Psoas muscle (tissue), 8 donors: ENCODE results near the gene QKI. TPM values are rescaled to one million over a fixed set of nuclear protein-coding genes. Genes with fewer than 3 reads are reported as not detected.

Experiments
- ATAC-seq, 4 donors: fragments of 200-7000 bp; cut with Tn5 transposase; one replicate each; pipeline ENCODE4 v1.9.1; 2020; ENCODE audit warnings: moderate library complexity in 3 of 4, mild to moderate bottlenecking in 2 of 4
- DNase-seq, 2 donors: peaks; one replicate each; pipeline ENCODE4 v3.0.0-alpha.2; 2020
- H3K27ac ChIP-seq: fragments of 200-600 bp; one replicate; pipeline ENCODE4 v1.8.0; 2022
- H3K27me3 ChIP-seq, 3 donors: fragments of 200-600 bp in 1 of 3; one replicate each; pipeline versions ENCODE4 v1.6.1 to v1.8.0; 2013 to 2022; ENCODE audit warnings: low read length in 2 of 3, mild to moderate bottlenecking in 2 of 3, moderate library complexity in 1 of 3; ENCODE audit not compliant: insufficient read depth in 3 of 3
- H3K36me3 ChIP-seq, 2 donors: fragments of 200-600 bp in 1 of 2; one replicate each; pipeline versions ENCODE4 v1.6.1 to v1.8.0; 2013 to 2022; ENCODE audit warnings: low read depth in 1 of 2, mild to moderate bottlenecking in 1 of 2, moderate library complexity in 1 of 2; ENCODE audit not compliant: insufficient read depth in 1 of 2
- H3K4me1 ChIP-seq: fragments of 200-600 bp; one replicate; pipeline ENCODE4 v1.8.0; 2022
- H3K4me3 ChIP-seq: fragments of 200-600 bp; one replicate; pipeline ENCODE4 v1.8.0; 2022; ENCODE audit warnings: mild to moderate bottlenecking
- H3K9me3 ChIP-seq: fragments of 200-600 bp; one replicate; pipeline ENCODE4 v1.8.0; 2022
- CTCF ChIP-seq: fragments of 200-600 bp; IDR thresholded peaks from one replicate; pipeline ENCODE4 v1.8.0; 2022; ENCODE audit warnings: antibody characterized with exemption
- WGBS, 3 donors: extraction: QIAGEN DNeasy Blood & Tissue Kit; methylation state at CpG; one replicate each; pipeline versions ENCODE4 v1.1.6 to v1.1.7; 2013; 5-methylcytosine and 5-hydroxymethylcytosine counted together
- intact Hi-C, 2 donors: fragments of 100-400 bp; cut with DNase I; formaldehyde crosslinking; loops; one replicate each; pipeline versions ENCODE4 v1.11.0 to v1.14.2; 2022
- polyA plus RNA-seq, 3 donors: library from polyadenylated mRNA; stranded (reverse); fragments of 200-250 nt; gene quantifications; one replicate each; pipeline ENCODE4 v1.2.3, GENCODE V29; 2013
- total RNA-seq, 4 donors: library from RNA; stranded (reverse); fragmentation: NEBNext Ultra II Directional in 2 of 4; extraction: Animal tissue kit (Norgen Biotek cat#: 25700) in 2 of 4; gene quantifications; one replicate each; pipeline versions ENCODE4 v1.2.1 to v1.2.4, GENCODE V29; 2021 to 2023
- donor health status: healthy with polysubstance abuse.
- donor health status: DM: no; HTN: no; CAD: no; lungs with moderate emphysema.
- donor health status: Bipolar disorder and iron deficiency.
- donor health status: healthy.
- donor health status: DM: yes; HTN: yes; CAD: no.
- donor health status: DM: no; HTN: no; CAD: no.
- donor health status: DM: no; HTN: no; CAD: no.
- donor health status: DM: yes; HTN: yes; CAD: no.

QKI gene
- total and polyA plus RNA-seq, 7 donors: 62.0 to 421 (median 275) TPM

GRCh38 chr6:163539101-163539762 is 124.7 kb downstream of the QKI start:
- H3K4me3 ChIP-seq: no peak overlapping the region
- peaks cover 97% of the 10 kb centered on the region for H3K4me1 ChIP-seq
- no peaks in the 10 kb centered on the region for H3K9me3 ChIP-seq
- peak in 2 of 4 donors; percentile 30 to 41 for ATAC-seq
- intact Hi-C loops: no loop called here
- H3K27me3 ChIP-seq: no peaks in the 10 kb centered on the region
- 40 to 44% (median 42%) methylated on average over 5 of the region's 5 CpGs for WGBS, 3 donors
- no peak for TF ChIP-seq CTCF
- DNase-seq: no peak
- peak overlapping the region; percentile 81 for H3K27ac ChIP-seq
- H3K36me3 ChIP-seq: peaks cover 0 to 9% of the 10 kb centered on the region in 2 donors

- peaks cover 94% of the 10 kb centered on the region for H3K4me1 ChIP-seq
- H3K27ac ChIP-seq: no peak overlapping the region
- H3K36me3 ChIP-seq: no peaks in the 10 kb centered on the region
- H3K9me3 ChIP-seq: no peaks in the 10 kb centered on the region
- H3K4me3 ChIP-seq: no peak overlapping the region
- TF ChIP-seq CTCF: no peak
- H3K27me3 ChIP-seq: no peaks in the 10 kb centered on the region
- no peak for DNase-seq
- intact Hi-C loops: no loop called here
- no peak for ATAC-seq
- 64 to 80% (median 71%) methylated on average over 2 of the region's 2 CpGs for WGBS, 3 donors
Measured at GRCh38 chr6:163543321-163543720, 128.8 kb downstream of the QKI start.

GRCh38 chr6:163545370-163545769 is 130.9 kb downstream of the QKI start:
- DNase-seq (no peak), ATAC-seq (no peak)
- no peak overlapping the region for H3K4me3 ChIP-seq
- H3K27ac ChIP-seq: peak overlapping the region; percentile 33
- no peak for TF ChIP-seq CTCF
- 57 to 82% (median 59%) methylated on average over 5 of the region's 5 CpGs for WGBS, 3 donors
- H3K36me3 ChIP-seq: no peaks in the 10 kb centered on the region
- peaks cover 79% of the 10 kb centered on the region for H3K4me1 ChIP-seq
- no peaks in the 10 kb centered on the region for H3K9me3 ChIP-seq
- H3K27me3 ChIP-seq: no peaks in the 10 kb centered on the region
- intact Hi-C loops: no loop called here

GRCh38 chr6:163547287-163547686 is 132.8 kb downstream of the QKI start:
- no peak for TF ChIP-seq CTCF
- peak in 3 of 4 donors; percentile 35 to 67 (median 37) for ATAC-seq
- intact Hi-C loops: loop anchor here in 1 of 2 donors (2.0 kb wide), 1 partner anchor 16 kb away; no protein-coding TSS in a partner anchor
- peaks cover 60% of the 10 kb centered on the region for H3K4me1 ChIP-seq
- 35 to 60% (median 43%) methylated on average over 3 of the region's 3 CpGs for WGBS, 3 donors
- no peak overlapping the region for H3K4me3 ChIP-seq
- H3K9me3 ChIP-seq: no peaks in the 10 kb centered on the region
- H3K27ac ChIP-seq: peak overlapping the region; percentile 37
- H3K36me3 ChIP-seq: peaks cover 0 to 3% of the 10 kb centered on the region in 2 donors
- DNase-seq: no peak
- H3K27me3 ChIP-seq: no peaks in the 10 kb centered on the region

GRCh38 chr6:163548624-163549023 is 134.1 kb downstream of the QKI start:
- TF ChIP-seq CTCF: no peak
- H3K4me3 ChIP-seq: no peak overlapping the region
- intact Hi-C loops: no loop called here
- DNase-seq (no peak), ATAC-seq (no peak)
- H3K36me3 ChIP-seq: peaks cover 0 to 3% of the 10 kb centered on the region in 2 donors
- H3K27me3 ChIP-seq: no peaks in the 10 kb centered on the region
- WGBS, 3 donors: 75 to 92% (median 87%) methylated on average over 3 of the region's 3 CpGs
- peak overlapping the region; percentile 7 for H3K27ac ChIP-seq
- H3K4me1 ChIP-seq: peaks cover 47% of the 10 kb centered on the region
- no peaks in the 10 kb centered on the region for H3K9me3 ChIP-seq
